ENCODE data around the gene NT5DC4. TPM values are rescaled to one million over a fixed set of nuclear protein-coding genes. Genes with fewer than 3 reads are reported as not detected.

Gene NT5DC4
- total RNA-seq, 2 experiments from 2014 or later, result not detected

DNA sequence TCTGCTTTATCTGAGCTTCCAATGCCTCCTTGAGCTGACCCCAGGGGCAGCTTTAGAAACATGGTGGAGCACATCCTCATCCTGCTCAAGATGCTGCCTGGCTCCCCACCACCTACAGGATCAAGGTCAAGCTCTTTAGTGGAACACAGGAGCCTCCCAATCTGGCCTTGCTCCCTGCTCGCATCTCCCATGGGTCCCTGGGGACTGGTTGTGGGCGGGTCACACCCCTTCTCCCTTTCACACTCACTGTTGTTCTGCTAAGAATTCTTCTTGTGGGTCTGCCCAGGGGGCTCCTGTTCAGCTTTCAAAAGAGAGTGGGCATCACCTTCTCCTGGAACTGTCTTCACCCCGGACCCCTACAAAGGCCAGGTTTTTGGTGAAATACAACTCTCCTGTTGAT lies 8.4 kb upstream of the NT5DC4 start:
- no peaks in the 10 kb centered on the region for H3K9me2 ChIP-seq (ENCODE audit: insufficient read depth, low read length)
- peaks cover 14% of the 10 kb centered on the region for H3K4me1 ChIP-seq (ENCODE audit: insufficient read depth, low read length, poor library complexity, severe bottlenecking)
- TF ChIP-seq EZH2phosphoT487 (IDR thresholded peaks at IDR 0.05; ENCODE audit: borderline replicate concordance, low read depth, low read length) (no peak), CTCF (conservative IDR thresholded peaks at IDR 0.05; ENCODE audit: low read length) (no peak)
- BruUV-seq (replicated peaks), result no TSS peak
- intact Hi-C loops (cut with micrococcal nuclease; ENCODE audit: unreplicated experiment), result no loop called here
- ChIA-PET CTCF (ENCODE audit: unreplicated experiment) (interaction anchor here (0.6 kb wide), 1 partner anchor 117 kb away, joined by 3 read pairs; no protein-coding TSS in a partner anchor), POLR2A (no interaction called here)
- H4K20me1 ChIP-seq (ENCODE audit: insufficient read depth, low read length), result no peaks in the 10 kb centered on the region
- H3K79me2 ChIP-seq (ENCODE audit: insufficient read depth, low read depth, low read length), result no peaks in the 10 kb centered on the region
- H3K27ac ChIP-seq (ENCODE audit: low read depth, low read length, poor library complexity, severe bottlenecking), result no peak overlapping the region
- DNase-seq (ENCODE audit: low spot score), result no peak
- H3K4me3 ChIP-seq (ENCODE audit: low read depth, low read length, poor library complexity, severe bottlenecking), result no peak overlapping the region
- no peaks in the 10 kb centered on the region for H3K36me3 ChIP-seq (ENCODE audit: insufficient read depth, low read length)
- H2AFZ ChIP-seq (ENCODE audit: low read length), result no peak overlapping the region
- H3K4me2 ChIP-seq (ENCODE audit: low read length), result no peak overlapping the region
- 0 out of 2 replicates have a peak, but pooled peaks cover 2% of the 10 kb centered on the region for H3K9me3 ChIP-seq (ENCODE audit: low read length)

GRCh38 chr2:112712903-112713584 lies 7.8 kb upstream of the NT5DC4 start:
- POLR2A ChIA-PET, result no interaction called here
- no TSS peak for BruUV-seq (replicated peaks)
- Histone ChIP-seq H3K4me1 (ENCODE audit: insufficient read depth, low read length, poor library complexity, severe bottlenecking) (peaks cover 9% of the 10 kb centered on the region), H4K20me1 (ENCODE audit: insufficient read depth, low read length) (no peaks in the 10 kb centered on the region), H3K4me2 (ENCODE audit: low read length) (no peak overlapping the region), H3K36me3 (ENCODE audit: insufficient read depth, low read length) (no peaks in the 10 kb centered on the region), H3K4me3 (ENCODE audit: low read depth, low read length, poor library complexity, severe bottlenecking) (no peak overlapping the region), H3K9me3 (ENCODE audit: low read length) (0 out of 2 replicates have a peak, but pooled peaks cover 6% of the 10 kb centered on the region), H3K27ac (ENCODE audit: low read depth, low read length, poor library complexity, severe bottlenecking) (no peak overlapping the region), H2AFZ (ENCODE audit: low read length) (no peak overlapping the region), H3K79me2 (ENCODE audit: insufficient read depth, low read depth, low read length) (no peaks in the 10 kb centered on the region), H3K9me2 (ENCODE audit: insufficient read depth, low read length) (no peaks in the 10 kb centered on the region)
- DNase-seq (ENCODE audit: low spot score), result no peak
- TF ChIP-seq CTCF (conservative IDR thresholded peaks at IDR 0.05; ENCODE audit: low read length) (no peak), EZH2phosphoT487 (IDR thresholded peaks at IDR 0.05; ENCODE audit: borderline replicate concordance, low read depth, low read length) (no peak)
- CTCF ChIA-PET (ENCODE audit: unreplicated experiment), result interaction anchor here (0.6 kb wide), 1 partner anchor 118 kb away, joined by 3 read pairs; no protein-coding TSS in a partner anchor
- intact Hi-C loops (cut with micrococcal nuclease; ENCODE audit: unreplicated experiment), result no loop called here

GRCh38 chr2:112713585-112713925 lies 7.3 kb upstream of the NT5DC4 start:
- Histone ChIP-seq H3K9me3 (ENCODE audit: low read length) (0 out of 2 replicates have a peak, but pooled peaks cover 6% of the 10 kb centered on the region), H3K27ac (ENCODE audit: low read depth, low read length, poor library complexity, severe bottlenecking) (no peak overlapping the region), H3K79me2 (ENCODE audit: insufficient read depth, low read depth, low read length) (no peaks in the 10 kb centered on the region), H3K36me3 (ENCODE audit: insufficient read depth, low read length) (no peaks in the 10 kb centered on the region), H4K20me1 (ENCODE audit: insufficient read depth, low read length) (no peaks in the 10 kb centered on the region), H2AFZ (ENCODE audit: low read length) (no peak overlapping the region), H3K4me3 (ENCODE audit: low read depth, low read length, poor library complexity, severe bottlenecking) (no peak overlapping the region), H3K4me1 (ENCODE audit: insufficient read depth, low read length, poor library complexity, severe bottlenecking) (peaks cover 4% of the 10 kb centered on the region), H3K9me2 (ENCODE audit: insufficient read depth, low read length) (no peaks in the 10 kb centered on the region), H3K4me2 (ENCODE audit: low read length) (no peak overlapping the region)
- POLR2A ChIA-PET, result no interaction called here
- DNase-seq (ENCODE audit: low spot score), result no peak
- no TSS peak for BruUV-seq (replicated peaks)
- TF ChIP-seq CTCF (conservative IDR thresholded peaks at IDR 0.05; ENCODE audit: low read length) (no peak), EZH2phosphoT487 (IDR thresholded peaks at IDR 0.05; ENCODE audit: borderline replicate concordance, low read depth, low read length) (no peak)
- CTCF ChIA-PET (ENCODE audit: unreplicated experiment), result no interaction called here
- intact Hi-C loops (cut with micrococcal nuclease; ENCODE audit: unreplicated experiment), result no loop called here

All from OCI-LY7 (cell line).